K562 (cell line): Measurements from ENCODE around the gene CRKL. TPM values are rescaled to one million over a fixed set of nuclear protein-coding genes. Genes with fewer than 3 reads are reported as not detected.

Experiments
- E2F3 ChIP-seq: fragments of 250-450 bp; sonication (Bioruptor Pico); IDR thresholded peaks from 2 replicates; pipeline ENCODE4 v1.4.0; 2020; ENCODE audit warnings: mild to moderate bottlenecking
- ERF ChIP-seq: fragments of 450-650 bp; formaldehyde crosslinking; IDR thresholded peaks from 2 replicates; pipeline ENCODE4 v1.4.0; 2020; ENCODE audit warnings: mild to moderate bottlenecking, mixed read lengths
- HBP1 ChIP-seq: fragments of 450-650 bp; formaldehyde crosslinking; IDR thresholded peaks from 2 replicates; pipeline ENCODE4 v1.4.0; 2022; ENCODE audit warnings: missing genetic modification characterization
- HDAC3 ChIP-seq: fragments of 450-650 bp; IDR thresholded peaks from 2 replicates; pipeline ENCODE4 v1.6.1; 2018; ENCODE audit warnings: borderline replicate concordance, mild to moderate bottlenecking, moderate library complexity; ENCODE audit not compliant: partially characterized antibody
- HMG20B ChIP-seq: fragments of 250-450 bp; sonication (Bioruptor Pico); IDR thresholded peaks from 2 replicates; pipeline ENCODE4 v1.5.0; 2021; ENCODE audit warnings: mild to moderate bottlenecking
- JUNB ChIP-seq: fragments of 450-650 bp; formaldehyde crosslinking; conservative IDR thresholded peaks from 2 replicates; pipeline ENCODE4 v1.4.0; 2020; ENCODE audit warnings: mild to moderate bottlenecking
- NFE2L1 ChIP-seq: fragments of 450-650 bp; IDR thresholded peaks from 2 replicates; pipeline ENCODE4 v1.6.1; 2016; ENCODE audit warnings: missing genetic modification characterization, low read depth, mild to moderate bottlenecking, missing compliant biosample characterization, moderate library complexity, borderline replicate concordance
- NFYB ChIP-seq: IDR thresholded peaks from 2 replicates; pipeline ENCODE4 v1.6.1; 2011; ENCODE audit warnings: mild to moderate bottlenecking, moderate library complexity; ENCODE audit not compliant: insufficient read length; ENCODE audit errors: extremely low read depth
- NR0B1 ChIP-seq: fragments of 450-650 bp; IDR thresholded peaks from one replicate; pipeline ENCODE4 v1.6.1; 2018; ENCODE audit warnings: mild to moderate bottlenecking, moderate library complexity; ENCODE audit not compliant: partially characterized antibody
- PTBP1 ChIP-seq: fragments of 200-400 bp; formaldehyde crosslinking; IDR thresholded peaks from 2 replicates; pipeline ENCODE4 v1.6.1; 2017; ENCODE audit warnings: low read depth, low read length
- RBM34 ChIP-seq: fragments of 200-400 bp; formaldehyde crosslinking; IDR thresholded peaks from 2 replicates; pipeline ENCODE4 v1.6.1; 2018; ENCODE audit warnings: low read length, borderline replicate concordance; ENCODE audit not compliant: insufficient read depth
- SMAD2 ChIP-seq: fragments of 150-350 bp; IDR thresholded peaks from 2 replicates; pipeline ENCODE4 v1.6.1; 2014; ENCODE audit warnings: low read depth, mild to moderate bottlenecking, low read length
- TFE3 ChIP-seq: fragments of 450-650 bp; formaldehyde crosslinking; IDR thresholded peaks from 2 replicates; pipeline ENCODE4 v1.4.0; 2020; ENCODE audit warnings: mild to moderate bottlenecking, mixed read lengths
- ZNF174 ChIP-seq: fragments of 250-450 bp; sonication (Bioruptor Pico); IDR thresholded peaks from 2 replicates; pipeline ENCODE4 v1.4.0; 2020; ENCODE audit warnings: mild to moderate bottlenecking
- ZNF253 ChIP-seq: fragments of 250-450 bp; sonication (Bioruptor Pico); conservative IDR thresholded peaks from 2 replicates; pipeline ENCODE4 v1.6.1; 2021; ENCODE audit warnings: mild to moderate bottlenecking
- ZNF561 ChIP-seq: fragments of 450-650 bp; formaldehyde crosslinking; conservative IDR thresholded peaks from 2 replicates; pipeline ENCODE4 v1.4.0; 2020; ENCODE audit warnings: mild to moderate bottlenecking, moderate library complexity
- ZNF583 ChIP-seq: fragments of 250-450 bp; sonication (Bioruptor Pico); IDR thresholded peaks from 2 replicates; pipeline ENCODE4 v1.4.0; 2020
- polyA plus RNA-seq, 8 experiments: library from polyadenylated mRNA; depleted of rRNA in 4 of 8; stranded (reverse) in 5 of 8; unstranded in 3 of 8; fragments of >200 nt; fragmentation: Nextera tagmentation in 2 of 8; fragmentation: Illumina TruSeq in 1 of 8; extraction: Ambion mirVana in 2 of 8; extraction: Trizol in 1 of 8; gene quantifications; 2 replicates each; pipeline versions ENCODE4 v1.2.1 to v1.2.3, GENCODE V29; 2011 to 2014; ENCODE audit warnings: inconsistent platforms in 1 of 8, missing spikeins in 1 of 8
- total RNA-seq, 7 experiments: library from RNA; depleted of rRNA in 6 of 7; stranded (reverse); fragments of >200 nt in 6 of 7; fragmentation: Illumina TruSeq in 2 of 7; extraction: Trizol in 2 of 7; gene quantifications; 2 replicates each; pipeline versions ENCODE4 v1.2.1 to v1.2.3, GENCODE V29; 2011 to 2021; ENCODE audit warnings: low replicate concordance in 1 of 7
- TF ChIP-seq, protein P1 (sequence below): fragments of 250-450 bp; sonication (Bioruptor Pico); IDR thresholded peaks from 2 replicates; pipeline ENCODE4 v1.4.0; 2020; ENCODE audit warnings: mild to moderate bottlenecking, moderate library complexity, borderline replicate concordance
- TF ChIP-seq, protein P2 (sequence below): sonication (generic); formaldehyde crosslinking; IDR thresholded peaks from 2 replicates; pipeline ENCODE4 v1.9.0; 2022; ENCODE audit warnings: mild to moderate bottlenecking, missing genetic modification reagents

Gene CRKL
- total and polyA plus RNA-seq, 9 of the 15 experiments (the other 6 are each of a cell fraction or from before 2014, with no cell fraction given): 100 to 263 (median 124) TPM

DNA sequence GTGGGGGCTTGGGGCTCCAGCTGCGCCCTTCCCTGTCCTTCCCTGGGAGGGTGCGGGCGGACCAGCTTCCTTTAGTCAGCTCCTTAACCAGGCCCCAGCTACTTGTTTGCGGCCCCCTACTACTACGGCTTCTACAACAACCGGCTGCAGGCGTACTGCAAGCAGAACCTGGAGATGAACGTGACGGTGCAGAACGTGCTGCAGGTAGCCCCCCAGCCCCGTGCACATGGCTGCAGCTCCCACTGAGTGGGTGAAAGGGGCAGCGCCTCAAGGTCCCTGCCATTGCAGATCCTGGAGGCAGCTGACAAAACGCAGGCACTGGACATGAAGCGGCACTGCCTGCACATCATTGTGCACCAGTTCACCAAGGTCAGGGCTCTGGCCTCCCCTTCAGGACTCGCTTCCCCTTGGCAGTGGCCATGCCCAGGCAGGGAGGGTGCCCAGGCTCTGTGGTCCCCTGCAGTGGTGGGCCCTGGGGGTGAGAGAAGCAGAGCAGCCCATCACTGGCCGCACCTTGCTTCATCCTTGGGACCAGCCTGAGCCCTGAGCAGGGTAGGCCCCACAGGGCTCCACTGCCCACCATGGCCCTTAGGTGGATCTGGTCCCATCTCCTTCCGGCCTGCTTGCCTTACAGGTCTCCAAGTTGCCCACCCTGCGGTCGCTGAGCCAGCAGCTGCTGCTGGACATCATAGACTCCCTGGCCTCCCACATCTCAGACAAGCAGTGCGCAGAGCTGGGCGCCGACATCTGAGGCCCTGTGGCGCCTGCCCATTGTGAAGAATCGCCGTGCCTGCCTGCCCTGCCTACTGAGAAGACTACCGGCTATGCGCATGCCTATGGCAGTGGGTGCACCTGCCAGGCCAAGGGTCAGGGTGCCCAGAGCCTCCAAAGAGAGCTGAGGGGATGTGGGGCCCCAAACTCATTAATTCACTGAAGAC lies 79.7 kb downstream of the CRKL start (continued):
- TF ChIP-seq E2F3 (CRISPR knock-in tag): 0 out of 2 replicates have a peak, but pooled peaks have one; percentile 46
- 0 out of 2 replicates have a peak, but pooled peaks have one; percentile 53 for TF ChIP-seq ZNF174 (CRISPR knock-in tag)
- TF ChIP-seq NR0B1: no peak
- no peak for TF ChIP-seq HMG20B (CRISPR knock-in tag)
- TF ChIP-seq TFE3 (CRISPR knock-in tag): 0 out of 2 replicates have a peak, but pooled peaks have one; percentile 1
- TF ChIP-seq, protein P1, sequence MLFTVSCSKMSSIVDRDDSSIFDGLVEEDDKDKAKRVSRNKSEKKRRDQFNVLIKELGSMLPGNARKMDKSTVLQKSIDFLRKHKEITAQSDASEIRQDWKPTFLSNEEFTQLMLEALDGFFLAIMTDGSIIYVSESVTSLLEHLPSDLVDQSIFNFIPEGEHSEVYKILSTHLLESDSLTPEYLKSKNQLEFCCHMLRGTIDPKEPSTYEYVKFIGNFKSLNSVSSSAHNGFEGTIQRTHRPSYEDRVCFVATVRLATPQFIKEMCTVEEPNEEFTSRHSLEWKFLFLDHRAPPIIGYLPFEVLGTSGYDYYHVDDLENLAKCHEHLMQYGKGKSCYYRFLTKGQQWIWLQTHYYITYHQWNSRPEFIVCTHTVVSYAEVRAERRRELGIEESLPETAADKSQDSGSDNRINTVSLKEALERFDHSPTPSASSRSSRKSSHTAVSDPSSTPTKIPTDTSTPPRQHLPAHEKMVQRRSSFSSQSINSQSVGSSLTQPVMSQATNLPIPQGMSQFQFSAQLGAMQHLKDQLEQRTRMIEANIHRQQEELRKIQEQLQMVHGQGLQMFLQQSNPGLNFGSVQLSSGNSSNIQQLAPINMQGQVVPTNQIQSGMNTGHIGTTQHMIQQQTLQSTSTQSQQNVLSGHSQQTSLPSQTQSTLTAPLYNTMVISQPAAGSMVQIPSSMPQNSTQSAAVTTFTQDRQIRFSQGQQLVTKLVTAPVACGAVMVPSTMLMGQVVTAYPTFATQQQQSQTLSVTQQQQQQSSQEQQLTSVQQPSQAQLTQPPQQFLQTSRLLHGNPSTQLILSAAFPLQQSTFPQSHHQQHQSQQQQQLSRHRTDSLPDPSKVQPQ (CRISPR knock-in tag): 0 out of 2 replicates have a peak, but pooled peaks have one; percentile 58
- TF ChIP-seq NFYB: no peak
- TF ChIP-seq RBM34: no peak
- no peak for TF ChIP-seq ERF (CRISPR knock-in tag)
- TF ChIP-seq SMAD2: no peak
- TF ChIP-seq HBP1 (CRISPR knock-in tag): peak; percentile 87; the same call in 1 of the 2 replicates
- 0 out of 2 replicates have a peak, but pooled peaks have one; percentile 7 for TF ChIP-seq ZNF253 (CRISPR knock-in tag)
- TF ChIP-seq, protein P2, sequence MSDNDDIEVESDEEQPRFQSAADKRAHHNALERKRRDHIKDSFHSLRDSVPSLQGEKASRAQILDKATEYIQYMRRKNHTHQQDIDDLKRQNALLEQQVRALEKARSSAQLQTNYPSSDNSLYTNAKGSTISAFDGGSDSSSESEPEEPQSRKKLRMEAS (CRISPR knock-in tag): no peak
- no peak for TF ChIP-seq NFE2L1 (tag)
- TF ChIP-seq ZNF561: peak; percentile 56; the same call in 1 of the 2 replicates
- no peak for TF ChIP-seq JUNB (CRISPR knock-in tag)
- no peak for TF ChIP-seq HDAC3
- 0 out of 2 replicates have a peak, but pooled peaks have one; percentile 10 for TF ChIP-seq ZNF583 (CRISPR knock-in tag)
- TF ChIP-seq PTBP1: no peak
